CD4-positive, alpha-beta memory T cell (primary cell): ENCODE data around the gene TBC1D10A. TPM values are rescaled to one million over a fixed set of nuclear protein-coding genes. Genes with fewer than 3 reads are reported as not detected.

Experiments
- CTCF ChIA-PET: fragments of 350-600 bp; sonication (Branson Sonifier 250); formaldehyde crosslinking; loops from one replicate; lab custom pipeline; 2021; ENCODE audit warnings: inconsistent platforms; ENCODE audit not compliant: partially characterized antibody; lab: Charles Lee
- POLR2A ChIA-PET: fragments of 350-600 bp; sonication (Branson Sonifier 250); formaldehyde crosslinking; loops from one replicate; lab custom pipeline; 2021; ENCODE audit not compliant: partially characterized antibody; lab: Charles Lee
- DNase-seq, 5 donors: peaks; one replicate each; pipeline versions ENCODE4 v3.0.0 to v3.0.0-alpha.2; 2020 to 2022; ENCODE audit warnings: mixed read lengths in 1 of 5
- H3K27ac ChIP-seq: one replicate; pipeline ENCODE4 v1.7.0; 2013; ENCODE audit warnings: low read depth, low read length
- H3K27me3 ChIP-seq: 2 replicates; pipeline ENCODE4 v1.7.0; 2013; ENCODE audit warnings: mild to moderate bottlenecking, low read length, moderate library complexity; ENCODE audit not compliant: insufficient read depth
- H3K36me3 ChIP-seq: 2 replicates; pipeline ENCODE4 v1.7.0; 2013; ENCODE audit warnings: mild to moderate bottlenecking, low read length, moderate library complexity; ENCODE audit not compliant: insufficient read depth
- H3K4me1 ChIP-seq: 2 replicates; pipeline ENCODE4 v1.7.0; 2013; ENCODE audit warnings: mild to moderate bottlenecking, low read length, moderate library complexity; ENCODE audit not compliant: insufficient read depth
- H3K4me3 ChIP-seq, 2 donors: one replicate each; pipeline ENCODE4 v1.7.0; 2013; ENCODE audit warnings: low read length in 2 of 2, mild to moderate bottlenecking in 1 of 2
- H3K9me3 ChIP-seq, 2 donors: one replicate each; pipeline ENCODE4 v1.7.0; 2013; ENCODE audit warnings: low read length in 2 of 2, control low read depth in 1 of 2; ENCODE audit not compliant: control insufficient read depth in 1 of 2
- H3K27ac Mint-ChIP-seq, 7 donors: one replicate each; pipeline ENCODE4 v1.8.0; 2020 to 2021; ENCODE audit warnings: mixed read lengths in 7 of 7, mild to moderate bottlenecking in 6 of 7, inconsistent platforms in 3 of 7, moderate library complexity in 3 of 7
- H3K27me3 Mint-ChIP-seq, 2 donors: one replicate each; pipeline ENCODE4 v1.8.0; 2020 to 2021; ENCODE audit warnings: mixed read lengths in 2 of 2
- H3K36me3 Mint-ChIP-seq, 2 donors: one replicate each; pipeline ENCODE4 v1.8.0; 2020 to 2021; ENCODE audit warnings: mixed read lengths in 2 of 2, inconsistent platforms in 1 of 2, mild to moderate bottlenecking in 1 of 2
- H3K4me1 Mint-ChIP-seq, 4 donors: one replicate each; pipeline ENCODE4 v1.8.0; 2020 to 2021; ENCODE audit warnings: mixed read lengths in 4 of 4, mild to moderate bottlenecking in 1 of 4
- H3K4me3 Mint-ChIP-seq, 8 donors: one replicate each; pipeline ENCODE4 v1.8.0; 2020 to 2021; ENCODE audit warnings: mixed read lengths in 8 of 8, mild to moderate bottlenecking in 7 of 8, moderate library complexity in 6 of 8, inconsistent platforms in 3 of 8
- H3K9me3 Mint-ChIP-seq, 8 donors: one replicate each; pipeline ENCODE4 v1.8.0; 2020 to 2021; ENCODE audit warnings: mixed read lengths in 8 of 8, mild to moderate bottlenecking in 5 of 8, inconsistent platforms in 3 of 8, moderate library complexity in 1 of 8
- intact Hi-C: fragments of 100-400 bp; cut with micrococcal nuclease; formaldehyde crosslinking; loops from one replicate; pipeline ENCODE4 v1.15.1; 2023
- polyA plus RNA-seq, 2 donors: library from polyadenylated mRNA; unstranded; fragments of 300-500 nt; fragmentation: Illumina TruSeq; gene quantifications; one replicate each; pipeline ENCODE4 v1.2.3, GENCODE V29; 2021
- total RNA-seq, 2 experiments: library from RNA; stranded (reverse); gene quantifications; one replicate each; pipeline ENCODE4 v1.2.3, GENCODE V29; 2021

TBC1D10A gene
- total and polyA plus RNA-seq, 4 experiments from 2014 or later = 60.6 to 76.8 (median 61.9) TPM

GRCh38 chr22:30309951-30310741, 16.6 kb downstream of the TBC1D10A start:
- ChIA-PET CTCF (interaction anchor here (0.9 to 19.0 kb wide), 5 partner anchors 13 to 117 kb away, joined by 3 to 218 read pairs (median 3); partner anchors contain the start of gene CASTOR1), POLR2A (interaction anchor here (0.6 to 20.6 kb wide), 8 partner anchors 11 to 113 kb away, joined by 3 to 562 read pairs (median 4); partner anchors contain the start of genes CASTOR1, CCDC157, OSM and SF3A1)
- Histone ChIP-seq H3K27ac (peak overlapping the region; percentile 57), H3K4me3 (peak overlapping the region in 1 of 2 donors; percentile 10), H3K36me3 (no peaks in the 10 kb centered on the region), H3K9me3 (no peaks in the 10 kb centered on the region), H3K4me1 (peaks cover 99% of the 10 kb centered on the region), H3K27me3 (no peaks in the 10 kb centered on the region)
- no peaks in the 10 kb centered on the region for H3K27me3 Mint-ChIP-seq
- no peaks in the 10 kb centered on the region for H3K9me3 Mint-ChIP-seq
- peaks cover 7 to 14% of the 10 kb centered on the region in 2 donors for H3K36me3 Mint-ChIP-seq
- peak overlapping the region; percentile 84 to 98 (median 96) for H3K27ac Mint-ChIP-seq
- H3K4me1 Mint-ChIP-seq = peaks cover 75 to 100% (median 88%) of the 10 kb centered on the region in 4 donors
- DNase-seq = peak; percentile 47 to 71 (median 56)
- peak overlapping the region; percentile 52 to 84 (median 72) for H3K4me3 Mint-ChIP-seq
- intact Hi-C loops = loop anchor here (5.0 kb wide), 2 partner anchors 47 to 982 kb away; partner anchors contain the start of genes CCDC157, PIK3IP1 and SF3A1

- Histone ChIP-seq H3K27me3 (no peaks in the 10 kb centered on the region), H3K9me3 (no peaks in the 10 kb centered on the region), H3K4me1 (peaks cover 99% of the 10 kb centered on the region), H3K4me3 (no peak overlapping the region), H3K36me3 (no peaks in the 10 kb centered on the region), H3K27ac (peak overlapping the region; percentile 57)
- intact Hi-C loops = loop anchor here (5.0 kb wide), 2 partner anchors 49 to 984 kb away; partner anchors contain the start of genes CCDC157, PIK3IP1 and SF3A1
- peak in 1 of 5 donors; percentile 70 for DNase-seq
- peak overlapping the region; percentile 84 to 98 (median 96) for H3K27ac Mint-ChIP-seq
- CTCF ChIA-PET = interaction anchor here (0.6 to 19.0 kb wide), 3 partner anchors 18 to 76 kb away, joined by 3 to 218 read pairs (median 3); partner anchors contain the start of gene CASTOR1
- H3K36me3 Mint-ChIP-seq = peaks cover 13% of the 10 kb centered on the region in 2 donors
- peaks cover 78 to 100% (median 89%) of the 10 kb centered on the region in 4 donors for H3K4me1 Mint-ChIP-seq
- H3K27me3 Mint-ChIP-seq = no peaks in the 10 kb centered on the region
- peak overlapping the region; percentile 52 to 86 (median 72) for H3K4me3 Mint-ChIP-seq
- POLR2A ChIA-PET = interaction anchor here (0.7 to 20.6 kb wide), 4 partner anchors 13 to 48 kb away, joined by 3 to 562 read pairs (median 171); partner anchors contain the start of genes CASTOR1, CCDC157, SF3A1 and TBC1D10A
- H3K9me3 Mint-ChIP-seq = no peaks in the 10 kb centered on the region
Observed at GRCh38 chr22:30308518-30309230, 18.1 kb downstream of the TBC1D10A start.

GRCh38 chr22:30308093-30308492, 18.6 kb downstream of the TBC1D10A start:
- Histone ChIP-seq H3K4me3 (no peak overlapping the region), H3K27me3 (no peaks in the 10 kb centered on the region), H3K36me3 (peaks cover 5% of the 10 kb centered on the region), H3K27ac (peak overlapping the region; percentile 57), H3K4me1 (peaks cover 100% of the 10 kb centered on the region), H3K9me3 (no peaks in the 10 kb centered on the region)
- peak overlapping the region; percentile 84 to 98 (median 96) for H3K27ac Mint-ChIP-seq
- peaks cover 81 to 100% (median 92%) of the 10 kb centered on the region in 4 donors for H3K4me1 Mint-ChIP-seq
- intact Hi-C loops = loop anchor here (5.0 kb wide), 2 partner anchors 49 to 984 kb away; partner anchors contain the start of genes CCDC157, PIK3IP1 and SF3A1
- DNase-seq = peak in 1 of 5 donors; percentile 2
- H3K36me3 Mint-ChIP-seq = peaks cover 17 to 19% of the 10 kb centered on the region in 2 donors
- POLR2A ChIA-PET = interaction anchor here (0.7 to 20.6 kb wide), 4 partner anchors 13 to 48 kb away, joined by 3 to 562 read pairs (median 180); partner anchors contain the start of genes CASTOR1, CCDC157, SF3A1 and TBC1D10A
- peak overlapping the region; percentile 52 to 86 (median 72) for H3K4me3 Mint-ChIP-seq
- no peaks in the 10 kb centered on the region for H3K27me3 Mint-ChIP-seq
- H3K9me3 Mint-ChIP-seq = no peaks in the 10 kb centered on the region
- CTCF ChIA-PET = interaction anchor here (19.0 kb wide), 1 partner anchor 17 kb away, joined by 218 read pairs; the partner anchor contains the start of gene CASTOR1

GRCh38 chr22:30307041-30307574, 19.6 kb downstream of the TBC1D10A start:
- intact Hi-C loops = loop anchor here (5.0 kb wide), 2 partner anchors 50 to 985 kb away; partner anchors contain the start of genes CCDC157, PIK3IP1 and SF3A1
- H3K27ac Mint-ChIP-seq = peak overlapping the region; percentile 81 to 98 (median 95)
- CTCF ChIA-PET = interaction anchor here (1.1 to 19.0 kb wide), 5 partner anchors 9 to 203 kb away, joined by 3 to 218 read pairs (median 4); partner anchors contain the start of gene CASTOR1
- Histone ChIP-seq H3K36me3 (peaks cover 5% of the 10 kb centered on the region), H3K9me3 (no peaks in the 10 kb centered on the region), H3K27ac (peak overlapping the region; percentile 64), H3K27me3 (no peaks in the 10 kb centered on the region), H3K4me3 (peak overlapping the region in 1 of 2 donors; percentile 60), H3K4me1 (peaks cover 100% of the 10 kb centered on the region)
- peaks cover 21 to 22% of the 10 kb centered on the region in 2 donors for H3K36me3 Mint-ChIP-seq
- H3K4me3 Mint-ChIP-seq = peak overlapping the region; percentile 67 to 86 (median 82)
- POLR2A ChIA-PET = interaction anchor here (0.8 to 20.6 kb wide), 10 partner anchors 14 to 117 kb away, joined by 3 to 562 read pairs (median 12); partner anchors contain the start of genes CASTOR1, CCDC157, MTFP1 and SF3A1
- peak in 3 of 5 donors; percentile 22 to 42 (median 29) for DNase-seq
- peaks cover 80 to 100% (median 92%) of the 10 kb centered on the region in 4 donors for H3K4me1 Mint-ChIP-seq
- no peaks in the 10 kb centered on the region for H3K9me3 Mint-ChIP-seq
- H3K27me3 Mint-ChIP-seq = no peaks in the 10 kb centered on the region

- peaks cover 78 to 100% (median 92%) of the 10 kb centered on the region in 4 donors for H3K4me1 Mint-ChIP-seq
- no peaks in the 10 kb centered on the region for H3K9me3 Mint-ChIP-seq
- H3K36me3 Mint-ChIP-seq = peaks cover 22% of the 10 kb centered on the region in 2 donors
- peak overlapping the region; percentile 81 to 98 (median 95) for H3K27ac Mint-ChIP-seq
- peak in 1 of 5 donors; percentile 35 for DNase-seq
- Histone ChIP-seq H3K27me3 (no peaks in the 10 kb centered on the region), H3K9me3 (no peaks in the 10 kb centered on the region), H3K36me3 (peaks cover 5% of the 10 kb centered on the region), H3K27ac (peak overlapping the region; percentile 64), H3K4me1 (peaks cover 100% of the 10 kb centered on the region), H3K4me3 (peak overlapping the region in 1 of 2 donors; percentile 60)
- intact Hi-C loops = loop anchor here (1.0 to 5.0 kb wide), 6 partner anchors 8 to 986 kb away; partner anchors contain the start of genes CASTOR1, CCDC157, PIK3IP1 and SF3A1
- no peaks in the 10 kb centered on the region for H3K27me3 Mint-ChIP-seq
- H3K4me3 Mint-ChIP-seq = peak overlapping the region; percentile 67 to 86 (median 82)
- ChIA-PET POLR2A (interaction anchor here (0.7 to 20.6 kb wide), 13 partner anchors 15 to 118 kb away, joined by 3 to 562 read pairs (median 4); partner anchors contain the start of genes CASTOR1, CCDC157, MTFP1 and SF3A1), CTCF (interaction anchor here (0.8 to 19.0 kb wide), 9 partner anchors 10 to 202 kb away, joined by 3 to 218 read pairs (median 4); partner anchors contain the start of gene CASTOR1)
Observed at GRCh38 chr22:30306627-30307011, 20.1 kb downstream of the TBC1D10A start.
